ENCODE measurements around the gene DNTT.
A peak's percentile ranks its signal among the peaks of the same experiment; 100 is the strongest.

DNTT gene

GRCh38 chr10:96374985-96375830 is 71.0 kb downstream of the DNTT start:
- peak; percentile 23 to 47 for DNase-seq (ENCODE audit: low read depth in 1 of 2, low spot score in 1 of 2)

GRCh38 chr10:96376483-96376882 is 72.2 kb downstream of the DNTT start:
- DNase-seq (ENCODE audit: low read depth in 1 of 2, low spot score in 1 of 2): no peak

- DNase-seq (ENCODE audit: low read depth in 1 of 2, low spot score in 1 of 2): no peak
Measured at GRCh38 chr10:96377816-96378294, 73.6 kb downstream of the DNTT start.

- DNase-seq (ENCODE audit: low read depth in 1 of 2, low spot score in 1 of 2): no peak
Measured at GRCh38 chr10:96378741-96379140, 74.5 kb downstream of the DNTT start.

GRCh38 chr10:96379758-96380157 is 75.5 kb downstream of the DNTT start:
- no peak for DNase-seq (ENCODE audit: low read depth in 1 of 2, low spot score in 1 of 2)

- DNase-seq (ENCODE audit: low read depth in 1 of 2, low spot score in 1 of 2): no peak
Measured at GRCh38 chr10:96380821-96381220, 76.6 kb downstream of the DNTT start.

- no peak for DNase-seq (ENCODE audit: low read depth in 1 of 2, low spot score in 1 of 2)
Measured at GRCh38 chr10:96384506-96384905, 80.3 kb downstream of the DNTT start.

GRCh38 chr10:96387161-96387560 is 82.9 kb downstream of the DNTT start:
- no peak for DNase-seq (ENCODE audit: low read depth in 1 of 2, low spot score in 1 of 2)

GRCh38 chr10:96387601-96388000 is 83.4 kb downstream of the DNTT start:
- no peak for DNase-seq (ENCODE audit: low read depth in 1 of 2, low spot score in 1 of 2)

All from stimulated activated CD4-positive, alpha-beta T cell treated with anti-CD3 and anti-CD28 coated beads, Interleukin-15, amount 100 ng/mL, for 1 hour (primary cell).